Loucy (cell line): ENCODE measurements around the gene TAS2R50.

Source experiments
- H2AFZ ChIP-seq: fragments of 200-600 bp; sonication (generic); 2 replicates; pipeline ENCODE4 v1.6.0; 2016; ENCODE audit warnings: antibody characterized with exemption, mild to moderate bottlenecking, low read length, moderate library complexity
- H3F3A ChIP-seq: fragments of 200-600 bp; 2 replicates; pipeline ENCODE4 v1.6.0; 2016; ENCODE audit warnings: antibody characterized with exemption, low read depth, mild to moderate bottlenecking
- H3K27me3 ChIP-seq: fragments of 200-600 bp; sonication (generic); 2 replicates; pipeline ENCODE4 v1.6.1; 2014; ENCODE audit warnings: low read length, mild to moderate bottlenecking; ENCODE audit not compliant: insufficient read depth, poor library complexity, severe bottlenecking
- H3K36me3 ChIP-seq: fragments of 200-600 bp; sonication (generic); 2 replicates; pipeline ENCODE4 v1.6.1; 2016; ENCODE audit warnings: low read length; ENCODE audit not compliant: insufficient read depth
- H3K4me1 ChIP-seq: fragments of 200-600 bp; sonication (generic); 2 replicates; pipeline ENCODE4 v1.5.1; 2014; ENCODE audit warnings: low read length, mild to moderate bottlenecking; ENCODE audit not compliant: insufficient read depth, poor library complexity, severe bottlenecking
- H3K4me2 ChIP-seq: fragments of 200-600 bp; sonication (generic); 2 replicates; pipeline ENCODE4 v1.6.0; 2014; ENCODE audit warnings: antibody characterized with exemption, low read length, low read depth, mild to moderate bottlenecking; ENCODE audit not compliant: poor library complexity, severe bottlenecking
- H3K4me3 ChIP-seq: fragments of 200-600 bp; sonication (generic); 2 replicates; pipeline ENCODE4 v1.5.1; 2014; ENCODE audit warnings: low read length, mild to moderate bottlenecking, mixed read lengths; ENCODE audit not compliant: poor library complexity, severe bottlenecking
- H3K79me2 ChIP-seq: fragments of 200-600 bp; sonication (generic); 2 replicates; pipeline ENCODE4 v1.6.1; 2014; ENCODE audit warnings: low read length; ENCODE audit not compliant: insufficient read depth
- H3K9ac ChIP-seq: fragments of 200-600 bp; sonication (generic); 2 replicates; pipeline ENCODE4 v1.6.0; 2014; ENCODE audit warnings: mild to moderate bottlenecking, low read depth, low read length, moderate library complexity; ENCODE audit not compliant: poor library complexity, severe bottlenecking
- H3K9me2 ChIP-seq: fragments of 200-600 bp; sonication (generic); replicated peaks from 2 replicates; pipeline ENCODE4 v1.6.1; 2016; ENCODE audit warnings: low read depth, low read length, mixed read lengths
- H3K9me3 ChIP-seq: fragments of 200-600 bp; sonication (generic); 2 replicates; pipeline ENCODE4 v1.6.1; 2014; ENCODE audit warnings: mild to moderate bottlenecking, antibody characterized with exemption, low read length, low read depth; ENCODE audit not compliant: insufficient read depth
- H4K20me1 ChIP-seq: fragments of 200-600 bp; sonication (generic); 2 replicates; pipeline ENCODE4 v1.6.0; 2014; ENCODE audit warnings: antibody characterized with exemption, low read length, mild to moderate bottlenecking; ENCODE audit not compliant: insufficient read depth, poor library complexity, severe bottlenecking
- EZH2phosphoT487 ChIP-seq: fragments of 200-600 bp; IDR thresholded peaks from 2 replicates; pipeline ENCODE4 v1.6.1; 2018; ENCODE audit warnings: antibody characterized with exemption, mild to moderate bottlenecking, moderate library complexity, borderline replicate concordance
- TF ChIP-seq, protein P1 (sequence below): fragments of 200-600 bp; sonication (generic); conservative IDR thresholded peaks from 2 replicates; pipeline ENCODE4 v1.5.1; 2014; ENCODE audit warnings: mild to moderate bottlenecking, antibody characterized with exemption, low read length

Gene TAS2R50

DNA sequence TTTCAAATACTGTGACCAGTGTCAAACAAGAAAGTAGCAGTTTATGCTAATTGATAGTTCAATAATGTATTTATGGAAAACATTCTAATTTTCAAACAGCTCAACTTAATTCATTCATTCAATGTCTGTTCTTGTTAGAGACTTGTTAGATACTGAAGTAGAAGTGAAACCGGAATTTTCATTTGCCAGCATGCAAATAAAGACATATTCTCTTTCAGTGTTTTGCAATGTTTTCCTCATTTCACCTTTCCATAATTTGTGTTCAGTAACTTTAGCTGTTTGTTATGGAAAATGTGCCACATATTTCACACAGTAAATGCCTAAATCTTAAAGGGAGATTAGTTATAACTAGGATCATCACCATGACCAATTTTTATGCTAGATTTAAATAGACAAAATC is 21.2 kb downstream of the TAS2R50 start:
- Histone ChIP-seq H3K27me3 (no peaks in the 10 kb centered on the region), H3K79me2 (no peaks in the 10 kb centered on the region), H3K36me3 (no peaks in the 10 kb centered on the region), H3K9me3 (no peaks in the 10 kb centered on the region), H3K4me2 (no peak overlapping the region), H4K20me1 (no peaks in the 10 kb centered on the region), H3K9me2 (no peaks in the 10 kb centered on the region), H2AFZ (no peak overlapping the region), H3F3A (no peaks in the 10 kb centered on the region), H3K9ac (no peak overlapping the region), H3K4me1 (no peaks in the 10 kb centered on the region), H3K4me3 (no peak overlapping the region)
- no peak for TF ChIP-seq EZH2phosphoT487
- TF ChIP-seq, protein P1, sequence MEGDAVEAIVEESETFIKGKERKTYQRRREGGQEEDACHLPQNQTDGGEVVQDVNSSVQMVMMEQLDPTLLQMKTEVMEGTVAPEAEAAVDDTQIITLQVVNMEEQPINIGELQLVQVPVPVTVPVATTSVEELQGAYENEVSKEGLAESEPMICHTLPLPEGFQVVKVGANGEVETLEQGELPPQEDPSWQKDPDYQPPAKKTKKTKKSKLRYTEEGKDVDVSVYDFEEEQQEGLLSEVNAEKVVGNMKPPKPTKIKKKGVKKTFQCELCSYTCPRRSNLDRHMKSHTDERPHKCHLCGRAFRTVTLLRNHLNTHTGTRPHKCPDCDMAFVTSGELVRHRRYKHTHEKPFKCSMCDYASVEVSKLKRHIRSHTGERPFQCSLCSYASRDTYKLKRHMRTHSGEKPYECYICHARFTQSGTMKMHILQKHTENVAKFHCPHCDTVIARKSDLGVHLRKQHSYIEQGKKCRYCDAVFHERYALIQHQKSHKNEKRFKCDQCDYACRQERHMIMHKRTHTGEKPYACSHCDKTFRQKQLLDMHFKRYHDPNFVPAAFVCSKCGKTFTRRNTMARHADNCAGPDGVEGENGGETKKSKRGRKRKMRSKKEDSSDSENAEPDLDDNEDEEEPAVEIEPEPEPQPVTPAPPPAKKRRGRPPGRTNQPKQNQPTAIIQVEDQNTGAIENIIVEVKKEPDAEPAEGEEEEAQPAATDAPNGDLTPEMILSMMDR: no peak

DNA sequence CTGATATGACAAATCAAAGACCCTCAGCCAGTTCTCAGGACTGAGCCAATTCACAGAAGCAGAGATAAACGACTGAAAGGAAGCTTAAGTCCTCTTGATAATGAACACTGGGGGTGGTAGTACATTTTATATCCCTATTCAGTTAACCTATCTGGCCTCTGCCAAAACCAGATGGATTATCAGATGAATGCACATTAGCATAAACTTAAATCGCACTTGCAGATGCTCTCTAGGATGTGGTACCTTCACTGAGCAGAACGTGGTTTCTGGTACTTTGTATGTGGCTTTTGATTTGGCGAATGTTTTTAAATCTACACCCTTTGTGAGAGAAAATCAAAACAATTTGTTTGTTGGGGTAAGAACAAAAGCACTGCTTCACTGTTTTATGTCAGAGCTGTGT is 26.5 kb downstream of the TAS2R50 start:
- H3K9me2 ChIP-seq: no peaks in the 10 kb centered on the region
- H4K20me1 ChIP-seq: no peaks in the 10 kb centered on the region
- no peak overlapping the region for H3K4me2 ChIP-seq
- H3K9ac ChIP-seq: no peak overlapping the region
- no peak for TF ChIP-seq EZH2phosphoT487
- TF ChIP-seq, protein P1: no peak
- no peak overlapping the region for H2AFZ ChIP-seq
- no peaks in the 10 kb centered on the region for H3K27me3 ChIP-seq
- H3K4me3 ChIP-seq: no peak overlapping the region
- no peaks in the 10 kb centered on the region for H3F3A ChIP-seq
- no peaks in the 10 kb centered on the region for H3K79me2 ChIP-seq
- no peaks in the 10 kb centered on the region for H3K9me3 ChIP-seq
- H3K36me3 ChIP-seq: no peaks in the 10 kb centered on the region
- no peaks in the 10 kb centered on the region for H3K4me1 ChIP-seq

DNA sequence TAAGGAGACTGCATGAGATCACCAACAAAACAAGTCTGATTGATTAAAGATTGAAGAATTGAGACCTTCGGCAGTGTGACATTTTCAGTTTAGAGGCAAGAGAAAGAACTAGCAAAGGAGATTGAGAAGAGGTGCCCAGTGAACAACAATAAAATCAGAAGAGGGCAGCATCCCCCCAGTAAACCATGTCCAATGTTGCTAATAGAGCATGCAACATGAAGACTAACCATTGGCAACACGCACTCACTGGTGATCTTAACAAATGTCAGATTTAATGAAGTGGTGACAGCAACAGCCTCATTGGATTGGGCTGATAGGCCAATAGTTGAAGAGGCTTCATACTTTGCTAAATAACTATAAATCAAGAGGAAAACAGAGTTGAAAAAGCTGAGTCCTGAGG is 26.9 kb downstream of the TAS2R50 start:
- no peaks in the 10 kb centered on the region for H3K79me2 ChIP-seq
- H3F3A ChIP-seq: no peaks in the 10 kb centered on the region
- H3K9ac ChIP-seq: no peak overlapping the region
- H3K36me3 ChIP-seq: no peaks in the 10 kb centered on the region
- no peaks in the 10 kb centered on the region for H3K9me2 ChIP-seq
- H3K4me3 ChIP-seq: no peak overlapping the region
- no peaks in the 10 kb centered on the region for H3K27me3 ChIP-seq
- H4K20me1 ChIP-seq: no peaks in the 10 kb centered on the region
- H3K9me3 ChIP-seq: no peaks in the 10 kb centered on the region
- H3K4me1 ChIP-seq: no peaks in the 10 kb centered on the region
- H3K4me2 ChIP-seq: no peak overlapping the region
- no peak overlapping the region for H2AFZ ChIP-seq
- TF ChIP-seq EZH2phosphoT487: no peak
- TF ChIP-seq, protein P1: peak; percentile 30
